Fibroblast of gingiva (primary cell): ENCODE data around the gene RNF215.

Experiments
- DNase-seq: peaks from one replicate; pipeline ENCODE4 v3.0.0-alpha.2; 2011; ENCODE audit warnings: low read depth

The RNF215 gene

DNA sequence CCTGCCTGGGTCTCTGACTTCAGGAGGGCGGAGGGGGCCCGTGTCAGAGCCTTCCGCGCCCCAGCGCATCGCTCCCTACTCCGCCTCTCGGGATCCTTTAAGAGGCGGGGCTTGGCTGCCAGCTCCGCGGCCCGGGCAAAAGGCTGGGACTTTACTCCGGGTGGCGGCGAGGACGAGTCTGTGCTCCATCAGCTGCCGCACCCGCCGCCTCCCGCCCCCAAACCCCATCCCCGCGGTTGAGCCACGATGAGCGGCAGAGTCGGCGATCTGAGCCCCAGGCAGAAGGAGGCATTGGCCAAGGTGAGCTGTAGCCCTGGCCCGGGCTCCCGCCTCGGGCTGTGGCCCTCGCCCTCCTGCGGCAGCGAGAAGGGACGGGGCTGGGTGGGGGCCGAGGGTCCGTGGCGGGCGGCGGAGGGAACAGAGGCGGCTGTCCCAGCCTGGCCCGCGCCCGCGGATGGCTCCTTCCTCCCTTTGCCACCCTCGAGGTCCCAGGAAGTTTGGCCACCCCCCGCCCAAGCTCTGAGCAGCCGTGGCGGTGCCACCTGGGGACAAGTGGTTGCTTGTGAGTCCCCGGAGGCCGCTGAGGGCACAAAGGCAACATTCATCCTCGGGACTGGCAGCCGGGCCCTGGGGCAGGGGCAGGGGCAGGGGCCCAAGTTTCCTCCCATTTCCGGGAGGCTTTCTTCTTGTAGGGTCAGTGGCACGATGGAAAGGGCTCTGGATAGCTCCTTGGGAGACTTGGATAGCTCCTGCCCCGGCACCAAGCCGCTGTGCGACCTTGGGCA is 9.9 kb upstream of the RNF215 start, which contains the start of gene SEC14L2:
TSS of gene SEC14L2 (plus strand) at position 148 of the 785 bp plus-strand sequence. CDS start at position 247, 99 bp downstream.
- DNase-seq, result peak; percentile 43

DNA sequence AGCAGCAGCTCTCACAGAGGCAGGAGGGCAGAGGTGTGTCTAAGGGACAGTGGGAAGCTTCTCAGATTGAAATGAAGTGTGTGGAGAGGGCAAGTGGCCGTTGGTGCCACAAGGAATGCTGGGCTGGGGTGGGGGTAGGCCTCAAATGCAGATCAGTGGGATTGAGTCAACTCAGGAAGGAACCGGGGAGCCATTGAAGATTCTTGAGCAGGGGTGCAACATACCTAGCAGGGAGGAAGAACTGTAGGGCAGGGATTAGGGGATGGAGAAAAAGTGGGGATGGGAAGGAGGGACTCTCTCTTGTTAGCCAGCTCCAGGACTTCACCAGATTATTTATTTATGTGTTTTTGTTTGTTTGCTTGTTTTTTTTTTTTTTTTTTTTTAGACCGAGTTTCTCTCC is 6.7 kb upstream of the RNF215 start:
- no peak for DNase-seq

DNA sequence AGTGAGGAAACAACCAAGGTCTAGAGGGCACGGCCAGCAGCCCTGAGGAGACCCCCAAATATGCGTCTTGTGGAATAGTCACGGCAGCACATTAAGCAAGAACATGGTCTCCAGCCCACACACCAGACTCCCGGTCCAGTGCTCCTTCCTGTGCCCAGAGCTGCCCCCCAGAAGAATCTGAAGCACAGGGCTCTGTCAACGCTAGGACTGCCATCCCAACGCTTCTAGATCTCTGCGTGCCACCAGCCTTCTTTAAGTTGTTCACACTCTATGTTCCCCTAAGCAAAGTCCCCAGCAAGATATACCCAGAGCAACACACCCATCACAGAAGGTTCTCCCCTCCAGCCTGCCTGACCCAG is 6.1 kb upstream of the RNF215 start:
- DNase-seq, result no peak

DNA sequence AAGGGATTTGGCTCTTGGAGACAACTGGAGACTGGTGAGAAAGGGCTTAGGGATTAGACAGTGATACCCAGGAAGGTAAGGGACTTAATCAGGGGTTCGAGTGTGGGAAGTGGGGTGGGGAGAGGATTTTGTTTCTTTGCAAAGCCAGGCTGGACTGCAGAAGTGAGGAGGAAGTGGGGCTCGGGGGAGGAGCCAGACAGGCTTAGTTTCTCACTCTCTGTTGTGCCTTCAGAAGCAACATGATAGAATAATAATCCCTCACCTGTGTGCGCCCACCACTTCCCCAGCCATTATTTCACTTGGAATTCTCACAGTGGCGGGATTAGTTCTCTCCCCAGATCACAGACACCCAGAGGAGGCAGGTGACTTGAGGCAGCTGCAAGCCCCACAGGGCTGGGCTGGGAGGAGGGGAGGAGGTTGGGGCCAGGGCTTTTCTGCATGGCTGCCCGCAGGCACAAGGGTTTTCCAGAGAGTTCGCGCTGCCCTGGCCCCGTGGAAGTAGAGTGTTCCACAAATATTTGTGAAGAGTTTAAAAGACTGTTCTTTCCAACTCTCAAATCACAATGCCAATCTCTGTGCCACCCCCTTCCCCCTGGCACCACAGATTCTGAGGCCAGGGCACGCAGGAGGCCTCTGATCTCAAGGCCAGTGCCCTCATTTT is 5.6 kb upstream of the RNF215 start:
- no peak for DNase-seq

GRCh38 chr22:30390974-30391691 is 3.9 kb upstream of the RNF215 start:
- peak; percentile 37 for DNase-seq

DNA sequence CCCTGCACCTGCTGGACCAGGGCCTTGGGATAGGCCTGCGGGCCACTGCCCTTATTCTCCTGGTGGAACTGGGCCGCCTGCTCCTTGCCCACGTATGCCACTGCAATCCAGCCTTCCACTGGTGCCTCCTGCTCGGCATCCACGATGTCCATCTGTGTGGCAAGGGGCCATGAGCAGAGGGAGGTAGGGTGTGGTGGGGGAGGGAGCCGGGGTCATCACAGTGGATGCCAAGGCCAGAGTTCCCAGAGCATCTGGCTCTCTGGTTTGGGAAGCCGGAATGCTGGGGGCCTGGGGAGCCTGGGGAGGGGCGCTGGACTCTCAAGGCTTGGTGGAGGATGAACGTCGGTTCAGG is 627 bp downstream of the RNF215 start:
- no peak for DNase-seq

DNA sequence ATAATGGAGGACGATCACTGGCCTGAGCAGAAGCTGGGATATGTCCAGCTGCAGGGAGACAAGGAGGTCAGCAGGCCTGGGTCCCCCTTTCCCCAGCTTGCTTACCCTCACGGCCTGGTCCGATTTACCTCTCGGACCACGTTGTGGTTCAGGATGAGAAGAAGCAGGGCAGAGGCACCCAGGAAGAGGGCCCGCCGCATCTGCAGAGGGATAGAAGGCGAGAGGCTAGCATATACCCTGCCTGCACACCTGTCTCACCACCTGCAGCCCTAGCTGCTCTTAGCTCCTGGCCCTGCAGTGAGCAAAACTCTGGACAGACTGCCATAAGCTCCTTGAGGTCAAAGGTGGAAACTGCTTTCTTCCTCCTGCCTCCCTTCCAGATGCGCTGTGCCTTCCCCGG is 1.3 kb downstream of the RNF215 start:
- DNase-seq, result no peak

DNA sequence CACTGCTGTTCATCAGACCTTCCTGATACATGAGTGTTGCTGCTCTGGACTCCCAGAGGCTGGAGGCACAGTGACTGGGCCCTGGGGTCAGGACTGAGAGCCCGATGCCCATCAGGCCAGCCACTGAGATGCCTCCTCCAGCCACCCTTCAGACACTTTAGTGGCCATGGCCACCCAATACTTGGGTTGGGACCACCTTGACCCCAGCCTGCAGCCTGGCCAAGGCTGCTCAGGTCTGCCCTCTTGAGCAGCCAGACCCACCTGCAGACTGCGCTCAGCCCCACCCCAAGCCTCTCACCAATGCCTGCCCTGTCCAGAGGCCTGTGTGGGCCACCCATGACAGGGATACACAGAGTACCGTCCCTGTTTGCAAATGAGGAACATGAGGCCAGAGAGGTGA is 4.2 kb downstream of the RNF215 start:
- DNase-seq, result no peak

GRCh38 chr22:30382340-30382739 is 4.9 kb downstream of the RNF215 start:
- no peak for DNase-seq

DNA sequence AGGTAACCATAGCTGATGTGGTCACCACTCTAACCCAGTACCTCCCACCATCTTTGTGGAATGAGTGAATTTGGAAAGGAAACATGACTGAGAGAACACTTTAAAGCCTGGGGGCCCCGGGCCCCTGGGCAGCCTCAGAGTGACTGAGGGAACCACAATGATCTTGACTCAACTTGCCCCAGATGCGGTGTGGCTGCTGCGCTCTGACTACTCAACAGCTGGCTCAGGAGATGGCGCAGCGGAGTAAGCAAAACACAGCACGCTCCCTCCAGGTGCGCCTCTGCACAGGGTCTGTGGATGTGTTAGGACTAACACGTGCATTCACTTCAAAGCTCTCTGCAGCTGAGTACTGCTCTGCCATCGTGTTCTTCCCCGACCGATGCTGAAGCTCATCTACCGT is 5.9 kb downstream of the RNF215 start:
- no peak for DNase-seq

GRCh38 chr22:30380011-30380410 is 7.2 kb downstream of the RNF215 start:
- DNase-seq, result no peak

- DNase-seq, result no peak
Measured at GRCh38 chr22:30375312-30375849, 11.8 kb downstream of the RNF215 start.

GRCh38 chr22:30373331-30374325 is 13.6 kb downstream of the RNF215 start:
- no peak for DNase-seq

- DNase-seq, result no peak
Measured at GRCh38 chr22:30372915-30373314, 14.3 kb downstream of the RNF215 start.

- no peak for DNase-seq
Measured at GRCh38 chr22:30371981-30372380, 15.2 kb downstream of the RNF215 start.

GRCh38 chr22:30371321-30371720 is 15.9 kb downstream of the RNF215 start:
- no peak for DNase-seq

DNA sequence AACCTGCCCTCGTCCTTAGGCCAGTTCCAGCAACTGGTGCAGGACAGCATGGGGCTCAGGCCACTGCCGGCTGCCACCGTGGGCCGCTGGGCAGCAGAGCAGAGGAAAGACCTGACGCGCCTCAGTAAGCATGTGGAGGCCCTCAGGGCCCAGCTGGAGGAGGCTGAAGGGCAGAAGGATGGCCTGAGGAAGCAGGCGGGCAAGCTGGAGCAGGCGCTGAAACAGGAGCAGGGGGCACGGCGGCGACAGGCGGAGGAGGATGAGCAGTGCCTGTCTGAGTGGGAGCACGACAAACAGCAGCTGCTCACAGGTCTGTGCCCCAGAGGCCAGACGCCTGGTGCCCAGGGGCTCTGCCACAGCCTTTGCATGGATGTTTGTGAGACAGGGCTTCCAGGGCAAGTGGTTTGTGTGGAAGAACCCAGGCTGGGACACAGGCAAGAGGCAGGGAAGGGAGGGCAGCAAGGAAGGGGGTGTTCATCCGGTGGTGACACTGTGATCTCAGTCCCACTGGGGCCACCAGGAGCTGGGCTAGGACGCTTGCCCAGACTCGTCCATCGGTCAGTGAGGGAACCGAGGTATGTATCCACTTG is 16.5 kb downstream of the RNF215 start:
- DNase-seq, result no peak

DNA sequence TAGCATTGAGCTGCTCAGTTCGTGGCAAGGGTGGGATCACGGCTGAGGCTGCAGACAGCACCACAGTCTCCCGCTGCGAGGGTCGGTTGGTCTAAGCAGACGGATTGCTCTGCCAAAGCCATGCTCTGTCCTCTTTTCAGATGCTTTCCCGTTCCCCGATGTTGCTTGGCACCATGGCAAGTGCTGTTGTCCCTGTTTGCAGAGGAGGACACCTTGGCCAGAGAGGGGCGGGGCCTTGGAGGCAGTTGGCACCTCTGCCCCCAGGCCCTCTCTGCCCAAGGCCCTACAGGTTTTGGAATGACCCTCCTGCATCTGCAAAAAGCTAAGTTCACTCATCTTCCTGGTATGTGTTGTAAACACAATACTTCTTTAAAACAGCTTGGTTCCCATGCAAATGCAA is 18.8 kb downstream of the RNF215 start:
- DNase-seq, result no peak

DNA sequence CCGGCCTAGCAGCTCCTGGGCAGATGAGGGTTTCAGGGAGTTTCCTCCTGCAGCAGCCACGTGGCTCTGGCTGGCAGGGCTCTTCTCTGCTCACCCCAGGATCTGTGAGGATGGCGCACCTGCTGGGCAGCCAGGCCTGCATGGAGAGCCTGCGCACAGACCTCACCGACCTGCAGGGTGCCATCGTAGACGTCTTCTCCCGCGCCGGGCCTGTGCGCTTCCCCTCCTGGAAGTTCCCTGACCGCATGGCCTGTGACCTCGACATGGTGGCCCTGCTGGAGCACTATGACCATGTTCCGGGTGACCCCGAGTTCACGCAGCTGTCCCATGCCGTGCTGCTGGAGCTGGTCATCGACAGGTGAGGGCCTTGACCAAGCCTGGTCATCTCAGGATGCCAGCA is 21.3 kb downstream of the RNF215 start:
- no peak for DNase-seq

- no peak for DNase-seq
Measured at GRCh38 chr22:30362651-30363281, 24.4 kb downstream of the RNF215 start.
